Fibroblast of lung (primary cell): ENCODE data around the gene GRID1.

ENCODE experiments used
- CTCF ChIP-seq, 2 donors: IDR thresholded peaks in 1 of 2; conservative IDR thresholded peaks in 1 of 2; 1 replicate in 1 of 2; 2 replicates in 1 of 2; pipeline ENCODE4 v1.5.1; 2011 to 2012; ENCODE audit warnings: low read length in 2 of 2, control low read depth in 1 of 2, inconsistent platforms in 1 of 2, low read depth in 1 of 2, mild to moderate bottlenecking in 1 of 2
- EZH2 ChIP-seq: IDR thresholded peaks from 2 replicates; pipeline ENCODE4 v1.5.1; 2012; ENCODE audit warnings: low read length, control low read depth, mild to moderate bottlenecking; ENCODE audit errors: missing control alignments

GRCh38 chr10:85902051-85902450 is 464.5 kb downstream of the GRID1 start:
- TF ChIP-seq CTCF (conservative IDR thresholded peaks at IDR 0.05 in 1 of 2, IDR thresholded peaks at IDR 0.05 in 1 of 2; ENCODE audit: low read depth in 1 of 2, low read length in 2 of 2) (no peak), EZH2 (no peak)
